ENCODE data around the gene KRTAP21-3.

DNA sequence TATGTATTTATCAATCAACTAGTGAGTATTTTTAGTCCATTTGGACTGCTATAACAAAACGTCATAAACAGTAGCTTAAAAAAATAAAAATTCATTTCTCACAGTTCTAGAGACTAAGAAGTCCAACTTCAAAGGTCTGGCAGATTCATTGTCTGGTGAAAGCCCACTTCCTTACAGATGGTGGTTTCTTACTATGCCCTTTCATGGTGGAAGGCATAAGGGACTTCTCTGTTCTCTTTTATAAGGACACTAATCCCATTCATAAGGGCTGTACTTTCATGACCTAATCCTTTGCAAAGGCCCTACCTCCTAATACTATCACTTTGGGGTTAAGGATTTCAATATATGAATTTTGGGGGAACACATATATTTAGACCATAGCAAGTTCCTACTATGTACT lies 38.0 kb downstream of the KRTAP21-3 start:
- TF ChIP-seq CTCF (IDR thresholded peaks at IDR 0.05 in 4 of 5, conservative IDR thresholded peaks at IDR 0.05 in 1 of 5) = no peak
- no peak for TF ChIP-seq POLR2A (IDR thresholded peaks at IDR 0.05)
